PC-9 (cell line): ENCODE data around the gene RRP9. TPM values are rescaled to one million over a fixed set of nuclear protein-coding genes. Genes with fewer than 3 reads are reported as not detected.

Experiments used
- BruUV-seq: library from RNA; stranded (reverse); fragments of 400-500 nt; replicated peaks from 2 replicates; lab custom pipeline; 2021; lab: Mats Ljungman, UMichigan
- CTCF ChIA-PET: fragments of 300-600 bp; sonication (Branson Sonifier 250); formaldehyde crosslinking; loops from one replicate; lab custom pipeline; 2022; ENCODE audit warnings: antibody characterized with exemption; lab: Charles Lee
- POLR2A ChIA-PET: fragments of 300-600 bp; sonication (Branson Sonifier 250); formaldehyde crosslinking; loops from one replicate; lab custom pipeline; 2022; ENCODE audit warnings: antibody characterized with exemption; ENCODE audit not compliant: unreplicated experiment; lab: Charles Lee
- DNase-seq, 2 experiments: peaks; one replicate each; pipeline versions ENCODE4 v3.0.0 to v3.0.0-alpha.2; 2015 to 2022; ENCODE audit warnings: mixed read lengths in 1 of 2
- H2AFZ ChIP-seq: fragments of 200-600 bp; sonication (generic); 2 replicates; pipeline ENCODE4 v1.8.1; 2017; ENCODE audit warnings: antibody characterized with exemption
- H3F3A ChIP-seq: fragments of 200-600 bp; sonication (generic); 2 replicates; pipeline ENCODE4 v1.8.1; 2017; ENCODE audit warnings: antibody characterized with exemption, mild to moderate bottlenecking, low read depth; ENCODE audit not compliant: insufficient read depth
- H3K27ac ChIP-seq: fragments of 200-600 bp; sonication (generic); 2 replicates; pipeline ENCODE4 v1.6.1; 2016; ENCODE audit warnings: mixed run types
- H3K27me3 ChIP-seq: fragments of 200-600 bp; sonication (generic); 2 replicates; pipeline ENCODE4 v1.6.1; 2016; ENCODE audit warnings: low read depth, mixed run types; ENCODE audit not compliant: insufficient read depth
- H3K36me3 ChIP-seq: fragments of 200-600 bp; sonication (generic); 2 replicates; pipeline ENCODE4 v1.6.1; 2016; ENCODE audit warnings: low read depth, mixed run types
- H3K4me1 ChIP-seq: fragments of 200-600 bp; sonication (generic); replicated peaks from 2 replicates; pipeline ENCODE4 v1.6.1; 2016; ENCODE audit warnings: mixed run types; ENCODE audit not compliant: insufficient read depth
- H3K4me2 ChIP-seq: fragments of 200-600 bp; sonication (generic); 2 replicates; pipeline ENCODE4 v1.6.1; 2017; ENCODE audit warnings: mixed run types
- H3K4me3 ChIP-seq: fragments of 200-600 bp; sonication (generic); 2 replicates; pipeline ENCODE4 v1.6.1; 2016; ENCODE audit warnings: mixed run types
- H3K79me2 ChIP-seq: fragments of 200-600 bp; sonication (generic); 2 replicates; pipeline ENCODE4 v1.6.1; 2017; ENCODE audit warnings: low read depth, mixed run types
- H3K9me2 ChIP-seq: fragments of 200-600 bp; sonication (generic); 2 replicates; pipeline ENCODE4 v1.8.1; 2017; ENCODE audit warnings: mild to moderate bottlenecking; ENCODE audit not compliant: insufficient read depth
- H3K9me3 ChIP-seq: fragments of 200-600 bp; sonication (generic); 2 replicates; pipeline ENCODE4 v1.8.1; 2016; ENCODE audit warnings: low read depth; ENCODE audit not compliant: insufficient read depth
- H4K20me1 ChIP-seq: fragments of 200-600 bp; sonication (generic); 2 replicates; pipeline ENCODE4 v1.8.1; 2017; ENCODE audit not compliant: insufficient read depth
- CTCF ChIP-seq: fragments of 200-600 bp; sonication (generic); conservative IDR thresholded peaks from 2 replicates; pipeline ENCODE4 v1.6.1; 2017; ENCODE audit warnings: mixed run types, antibody characterized with exemption, mild to moderate bottlenecking, moderate library complexity
- EZH2 ChIP-seq: fragments of 200-600 bp; sonication (generic); IDR thresholded peaks from 2 replicates; pipeline ENCODE4 v1.8.0; 2017; ENCODE audit warnings: antibody characterized with exemption, low read depth
- intact Hi-C: fragments of 100-400 bp; cut with micrococcal nuclease; formaldehyde crosslinking; loops from one replicate; pipeline ENCODE4 v1.10.0; 2022; ENCODE audit not compliant: unreplicated experiment
- total RNA-seq: library from RNA; stranded (reverse); gene quantifications from 2 replicates; pipeline ENCODE4 v1.2.3, GENCODE V29; 2021

The RRP9 gene
- total RNA-seq, 1 experiment from 2014 or later: 23.4 TPM

- intact Hi-C loops: no loop called here
- TF ChIP-seq EZH2 (no peak), CTCF (no peak)
- Histone ChIP-seq H3K9me3 (no peaks in the 10 kb centered on the region), H3K36me3 (no peaks in the 10 kb centered on the region), H3K4me1 (no peaks in the 10 kb centered on the region), H4K20me1 (no peaks in the 10 kb centered on the region), H3K4me3 (no peak overlapping the region), H3K79me2 (no peaks in the 10 kb centered on the region), H3K4me2 (no peak overlapping the region), H2AFZ (no peak overlapping the region), H3K9me2 (no peaks in the 10 kb centered on the region), H3K27me3 (no peaks in the 10 kb centered on the region), H3F3A (no peaks in the 10 kb centered on the region), H3K27ac (no peak overlapping the region)
- ChIA-PET CTCF (no interaction called here), POLR2A (no interaction called here)
- BruUV-seq: no TSS peak
- no peak for DNase-seq
These were observed 47.3 kb downstream of the RRP9 start for GRCh38 chr3:51894391-51894790.

GRCh38 chr3:51891242-51892039 lies 50.3 kb downstream of the RRP9 start:
- TF ChIP-seq EZH2 (no peak), CTCF (no peak)
- H3K27me3 ChIP-seq: no peaks in the 10 kb centered on the region
- H3K36me3 ChIP-seq: no peaks in the 10 kb centered on the region
- no peak overlapping the region for H3K27ac ChIP-seq
- no peaks in the 10 kb centered on the region; the same call in 1 of the 2 replicates for H3K9me3 ChIP-seq
- peaks cover 19% of the 10 kb centered on the region for H3K4me1 ChIP-seq
- no peak for DNase-seq
- H3K79me2 ChIP-seq: no peaks in the 10 kb centered on the region
- H2AFZ ChIP-seq: no peak overlapping the region
- H4K20me1 ChIP-seq: no peaks in the 10 kb centered on the region
- no peak overlapping the region for H3K4me2 ChIP-seq
- ChIA-PET CTCF (interaction anchor here (0.6 kb wide), 1 partner anchor 349 kb away, joined by 3 read pairs; no protein-coding TSS in a partner anchor), POLR2A (no interaction called here)
- no peaks in the 10 kb centered on the region for H3K9me2 ChIP-seq
- peaks cover 12% of the 10 kb centered on the region; the same call in 1 of the 2 replicates for H3F3A ChIP-seq
- no peak overlapping the region for H3K4me3 ChIP-seq
- BruUV-seq: no TSS peak
- intact Hi-C loops: no loop called here

- Histone ChIP-seq H3K27me3 (no peaks in the 10 kb centered on the region), H3K36me3 (no peaks in the 10 kb centered on the region), H3F3A (peaks cover 12% of the 10 kb centered on the region; the same call in 1 of the 2 replicates), H3K79me2 (no peaks in the 10 kb centered on the region), H3K9me2 (no peaks in the 10 kb centered on the region), H2AFZ (no peak overlapping the region), H3K4me1 (peaks cover 21% of the 10 kb centered on the region), H3K4me2 (no peak overlapping the region), H4K20me1 (no peaks in the 10 kb centered on the region), H3K9me3 (no peaks in the 10 kb centered on the region; the same call in 1 of the 2 replicates), H3K27ac (no peak overlapping the region), H3K4me3 (no peak overlapping the region)
- TF ChIP-seq EZH2: no peak
- TF ChIP-seq CTCF: no peak
- BruUV-seq: no TSS peak
- ChIA-PET POLR2A (no interaction called here), CTCF (no interaction called here)
- DNase-seq: no peak
- intact Hi-C loops: no loop called here
These were observed 53.1 kb downstream of the RRP9 start for GRCh38 chr3:51888463-51889105.
